HepG2 (cell line): Measurements from ENCODE around the gene IRF6. TPM values are rescaled to one million over a fixed set of nuclear protein-coding genes. Genes with fewer than 3 reads are reported as not detected.

ENCODE experiments used
- ETV5 ChIP-seq: IDR thresholded peaks from 2 replicates; pipeline ENCODE4 v1.6.1; 2018; ENCODE audit warnings: missing biosample characterization, missing genetic modification reagents, inconsistent platforms, borderline replicate concordance
- GATAD2A ChIP-seq: IDR thresholded peaks from 2 replicates; pipeline ENCODE4 v1.6.1; 2016
- HNF4G ChIP-seq, 2 experiments: sonication (generic) in 1 of 2; formaldehyde crosslinking in 1 of 2; IDR thresholded peaks; 2 replicates each; pipeline versions ENCODE4 v1.4.0 to v1.6.1; 2011 to 2020; ENCODE audit warnings: borderline replicate concordance in 2 of 2, low read depth in 2 of 2, mild to moderate bottlenecking in 2 of 2, low read length in 1 of 2, missing genetic modification reagents in 1 of 2, moderate library complexity in 1 of 2
- SOX5 ChIP-seq: IDR thresholded peaks from 2 replicates; pipeline ENCODE4 v1.6.1; 2016; ENCODE audit warnings: borderline replicate concordance
- TCF7 ChIP-seq: sonication (generic); IDR thresholded peaks from 2 replicates; pipeline ENCODE4 v1.6.1; 2016; ENCODE audit warnings: antibody characterized with exemption, low read depth
- ZNF772 ChIP-seq: sonication (generic); formaldehyde crosslinking; IDR thresholded peaks from 2 replicates; pipeline ENCODE4 v1.5.0; 2020; ENCODE audit warnings: mild to moderate bottlenecking, missing genetic modification reagents
- polyA plus RNA-seq, 8 experiments: library from polyadenylated mRNA; depleted of rRNA in 3 of 8; stranded (reverse) in 7 of 8; unstranded in 1 of 8; fragments of >200 nt; fragmentation: Illumina TruSeq in 4 of 8; extraction: Trizol in 4 of 8; gene quantifications; 2 replicates each; pipeline versions ENCODE4 v1.2.1 to v1.2.3, GENCODE V29; 2011 to 2016; ENCODE audit warnings: low read depth in 4 of 8, missing spikeins in 1 of 8, mixed read lengths in 1 of 8; ENCODE audit not compliant: insufficient read depth in 1 of 8
- total RNA-seq, 5 experiments: library from RNA; depleted of rRNA; stranded (reverse); fragments of >200 nt; fragmentation: Illumina TruSeq; extraction: Trizol; gene quantifications; 2 replicates each; pipeline ENCODE4 v1.2.3, GENCODE V29; 2016; ENCODE audit warnings: low read depth in 1 of 5
- TF ChIP-seq, protein P1 (sequence below): sonication (generic); formaldehyde crosslinking; IDR thresholded peaks from 2 replicates; pipeline ENCODE4 v1.8.1; 2022; ENCODE audit warnings: low read depth, mild to moderate bottlenecking, missing genetic modification reagents
- TF ChIP-seq, protein P2 (sequence below): sonication (generic); formaldehyde crosslinking; conservative IDR thresholded peaks from 2 replicates; pipeline ENCODE4 v1.4.0; 2020; ENCODE audit warnings: mild to moderate bottlenecking, missing genetic modification reagents, moderate library complexity
- TF ChIP-seq, protein P3 (sequence below): sonication (generic); formaldehyde crosslinking; IDR thresholded peaks from 2 replicates; pipeline ENCODE4 v1.4.0; 2020; ENCODE audit warnings: missing genetic modification reagents
- TF ChIP-seq, protein P4 (sequence below): IDR thresholded peaks from 2 replicates; pipeline ENCODE4 v1.4.0; 2020; ENCODE audit warnings: mild to moderate bottlenecking, missing genetic modification reagents

Gene IRF6
- total and polyA plus RNA-seq, 2 of the 13 experiments (the other 11 are each of a cell fraction or from before 2014, with no cell fraction given), result 0.02 TPM; not detected in 1

DNA sequence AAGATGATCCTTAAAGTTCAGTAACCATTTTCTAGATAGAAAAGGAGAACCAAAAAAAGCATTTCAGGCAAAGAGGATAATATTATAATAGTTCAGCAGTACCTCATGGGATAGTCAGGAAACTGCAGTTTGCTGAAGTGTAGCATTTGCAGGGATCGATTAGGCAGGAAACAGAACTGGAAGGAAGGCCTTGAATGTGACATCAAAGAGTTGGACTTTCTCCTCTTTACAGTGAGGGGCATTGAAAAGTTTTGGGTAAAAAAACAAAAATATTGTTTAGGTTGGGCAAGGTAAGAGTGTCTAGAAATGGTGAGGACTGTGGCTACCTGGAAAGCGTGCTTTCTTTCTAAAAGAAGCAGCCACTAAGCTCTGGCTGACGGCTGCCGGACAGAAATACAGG, 8.0 kb upstream of the IRF6 start (continued):
- TF ChIP-seq, protein P1, sequence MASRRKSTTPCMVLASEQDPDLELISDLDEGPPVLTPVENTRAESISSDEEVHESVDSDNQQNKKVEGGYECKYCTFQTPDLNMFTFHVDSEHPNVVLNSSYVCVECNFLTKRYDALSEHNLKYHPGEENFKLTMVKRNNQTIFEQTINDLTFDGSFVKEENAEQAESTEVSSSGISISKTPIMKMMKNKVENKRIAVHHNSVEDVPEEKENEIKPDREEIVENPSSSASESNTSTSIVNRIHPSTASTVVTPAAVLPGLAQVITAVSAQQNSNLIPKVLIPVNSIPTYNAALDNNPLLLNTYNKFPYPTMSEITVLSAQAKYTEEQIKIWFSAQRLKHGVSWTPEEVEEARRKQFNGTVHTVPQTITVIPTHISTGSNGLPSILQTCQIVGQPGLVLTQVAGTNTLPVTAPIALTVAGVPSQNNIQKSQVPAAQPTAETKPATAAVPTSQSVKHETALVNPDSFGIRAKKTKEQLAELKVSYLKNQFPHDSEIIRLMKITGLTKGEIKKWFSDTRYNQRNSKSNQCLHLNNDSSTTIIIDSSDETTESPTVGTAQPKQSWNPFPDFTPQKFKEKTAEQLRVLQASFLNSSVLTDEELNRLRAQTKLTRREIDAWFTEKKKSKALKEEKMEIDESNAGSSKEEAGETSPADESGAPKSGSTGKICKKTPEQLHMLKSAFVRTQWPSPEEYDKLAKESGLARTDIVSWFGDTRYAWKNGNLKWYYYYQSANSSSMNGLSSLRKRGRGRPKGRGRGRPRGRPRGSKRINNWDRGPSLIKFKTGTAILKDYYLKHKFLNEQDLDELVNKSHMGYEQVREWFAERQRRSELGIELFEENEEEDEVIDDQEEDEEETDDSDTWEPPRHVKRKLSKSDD (CRISPR knock-in tag), result no peak
- TF ChIP-seq, protein P2, sequence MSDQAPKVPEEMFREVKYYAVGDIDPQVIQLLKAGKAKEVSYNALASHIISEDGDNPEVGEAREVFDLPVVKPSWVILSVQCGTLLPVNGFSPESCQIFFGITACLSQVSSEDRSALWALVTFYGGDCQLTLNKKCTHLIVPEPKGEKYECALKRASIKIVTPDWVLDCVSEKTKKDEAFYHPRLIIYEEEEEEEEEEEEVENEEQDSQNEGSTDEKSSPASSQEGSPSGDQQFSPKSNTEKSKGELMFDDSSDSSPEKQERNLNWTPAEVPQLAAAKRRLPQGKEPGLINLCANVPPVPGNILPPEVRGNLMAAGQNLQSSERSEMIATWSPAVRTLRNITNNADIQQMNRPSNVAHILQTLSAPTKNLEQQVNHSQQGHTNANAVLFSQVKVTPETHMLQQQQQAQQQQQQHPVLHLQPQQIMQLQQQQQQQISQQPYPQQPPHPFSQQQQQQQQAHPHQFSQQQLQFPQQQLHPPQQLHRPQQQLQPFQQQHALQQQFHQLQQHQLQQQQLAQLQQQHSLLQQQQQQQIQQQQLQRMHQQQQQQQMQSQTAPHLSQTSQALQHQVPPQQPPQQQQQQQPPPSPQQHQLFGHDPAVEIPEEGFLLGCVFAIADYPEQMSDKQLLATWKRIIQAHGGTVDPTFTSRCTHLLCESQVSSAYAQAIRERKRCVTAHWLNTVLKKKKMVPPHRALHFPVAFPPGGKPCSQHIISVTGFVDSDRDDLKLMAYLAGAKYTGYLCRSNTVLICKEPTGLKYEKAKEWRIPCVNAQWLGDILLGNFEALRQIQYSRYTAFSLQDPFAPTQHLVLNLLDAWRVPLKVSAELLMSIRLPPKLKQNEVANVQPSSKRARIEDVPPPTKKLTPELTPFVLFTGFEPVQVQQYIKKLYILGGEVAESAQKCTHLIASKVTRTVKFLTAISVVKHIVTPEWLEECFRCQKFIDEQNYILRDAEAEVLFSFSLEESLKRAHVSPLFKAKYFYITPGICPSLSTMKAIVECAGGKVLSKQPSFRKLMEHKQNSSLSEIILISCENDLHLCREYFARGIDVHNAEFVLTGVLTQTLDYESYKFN (CRISPR knock-in tag), result peak; percentile 88
- TF ChIP-seq SOX5 (peak; percentile 44; the same call in 1 of the 2 replicates), HNF4G (IDR thresholded peaks at IDR 0.05; ENCODE audit: borderline replicate concordance, low read depth, low read length) (0 out of 2 replicates have a peak, but pooled peaks have one; percentile 28), HNF4G (CRISPR knock-in tag; IDR thresholded peaks at IDR 0.05; ENCODE audit: borderline replicate concordance, low read depth) (no peak; the same call in 1 of the 2 replicates), TCF7 (peak; percentile 63), GATAD2A (CRISPR knock-in tag) (peak; percentile 37; the same call in 1 of the 2 replicates), ETV5 (peak; percentile 67; the same call in 1 of the 2 replicates), ZNF772 (CRISPR knock-in tag) (0 out of 2 replicates have a peak, but pooled peaks have one; percentile 30)
- TF ChIP-seq, protein P3, sequence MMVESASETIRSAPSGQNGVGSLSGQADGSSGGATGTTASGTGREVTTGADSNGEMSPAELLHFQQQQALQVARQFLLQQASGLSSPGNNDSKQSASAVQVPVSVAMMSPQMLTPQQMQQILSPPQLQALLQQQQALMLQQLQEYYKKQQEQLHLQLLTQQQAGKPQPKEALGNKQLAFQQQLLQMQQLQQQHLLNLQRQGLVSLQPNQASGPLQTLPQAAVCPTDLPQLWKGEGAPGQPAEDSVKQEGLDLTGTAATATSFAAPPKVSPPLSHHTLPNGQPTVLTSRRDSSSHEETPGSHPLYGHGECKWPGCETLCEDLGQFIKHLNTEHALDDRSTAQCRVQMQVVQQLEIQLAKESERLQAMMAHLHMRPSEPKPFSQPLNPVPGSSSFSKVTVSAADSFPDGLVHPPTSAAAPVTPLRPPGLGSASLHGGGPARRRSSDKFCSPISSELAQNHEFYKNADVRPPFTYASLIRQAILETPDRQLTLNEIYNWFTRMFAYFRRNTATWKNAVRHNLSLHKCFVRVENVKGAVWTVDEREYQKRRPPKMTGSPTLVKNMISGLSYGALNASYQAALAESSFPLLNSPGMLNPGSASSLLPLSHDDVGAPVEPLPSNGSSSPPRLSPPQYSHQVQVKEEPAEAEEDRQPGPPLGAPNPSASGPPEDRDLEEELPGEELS (CRISPR knock-in tag), result peak; percentile 43
- TF ChIP-seq, protein P4, sequence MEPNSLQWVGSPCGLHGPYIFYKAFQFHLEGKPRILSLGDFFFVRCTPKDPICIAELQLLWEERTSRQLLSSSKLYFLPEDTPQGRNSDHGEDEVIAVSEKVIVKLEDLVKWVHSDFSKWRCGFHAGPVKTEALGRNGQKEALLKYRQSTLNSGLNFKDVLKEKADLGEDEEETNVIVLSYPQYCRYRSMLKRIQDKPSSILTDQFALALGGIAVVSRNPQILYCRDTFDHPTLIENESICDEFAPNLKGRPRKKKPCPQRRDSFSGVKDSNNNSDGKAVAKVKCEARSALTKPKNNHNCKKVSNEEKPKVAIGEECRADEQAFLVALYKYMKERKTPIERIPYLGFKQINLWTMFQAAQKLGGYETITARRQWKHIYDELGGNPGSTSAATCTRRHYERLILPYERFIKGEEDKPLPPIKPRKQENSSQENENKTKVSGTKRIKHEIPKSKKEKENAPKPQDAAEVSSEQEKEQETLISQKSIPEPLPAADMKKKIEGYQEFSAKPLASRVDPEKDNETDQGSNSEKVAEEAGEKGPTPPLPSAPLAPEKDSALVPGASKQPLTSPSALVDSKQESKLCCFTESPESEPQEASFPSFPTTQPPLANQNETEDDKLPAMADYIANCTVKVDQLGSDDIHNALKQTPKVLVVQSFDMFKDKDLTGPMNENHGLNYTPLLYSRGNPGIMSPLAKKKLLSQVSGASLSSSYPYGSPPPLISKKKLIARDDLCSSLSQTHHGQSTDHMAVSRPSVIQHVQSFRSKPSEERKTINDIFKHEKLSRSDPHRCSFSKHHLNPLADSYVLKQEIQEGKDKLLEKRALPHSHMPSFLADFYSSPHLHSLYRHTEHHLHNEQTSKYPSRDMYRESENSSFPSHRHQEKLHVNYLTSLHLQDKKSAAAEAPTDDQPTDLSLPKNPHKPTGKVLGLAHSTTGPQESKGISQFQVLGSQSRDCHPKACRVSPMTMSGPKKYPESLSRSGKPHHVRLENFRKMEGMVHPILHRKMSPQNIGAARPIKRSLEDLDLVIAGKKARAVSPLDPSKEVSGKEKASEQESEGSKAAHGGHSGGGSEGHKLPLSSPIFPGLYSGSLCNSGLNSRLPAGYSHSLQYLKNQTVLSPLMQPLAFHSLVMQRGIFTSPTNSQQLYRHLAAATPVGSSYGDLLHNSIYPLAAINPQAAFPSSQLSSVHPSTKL (CRISPR knock-in tag), result peak; percentile 59
- TF ChIP-seq, all 625 proteins: peak for 20
